Measurements from ENCODE around the gene USP48. TPM values are rescaled to one million over a fixed set of nuclear protein-coding genes. Genes with fewer than 3 reads are reported as not detected.

USP48 gene
- total RNA-seq, 1 donor from 2014 or later: 26.1 TPM

GRCh38 chr1:21691739-21692138, 91.2 kb downstream of the USP48 start:
- Histone ChIP-seq H3K36me3 (ENCODE audit: control insufficient read depth, insufficient read depth, low read length) (peaks cover 3% of the 10 kb centered on the region), H3K4me3 (ENCODE audit: low read depth, low read length) (no peak overlapping the region), H3K27me3 (ENCODE audit: control insufficient read depth, insufficient read depth, low read length) (no peaks in the 10 kb centered on the region)
- TF ChIP-seq, protein P1, sequence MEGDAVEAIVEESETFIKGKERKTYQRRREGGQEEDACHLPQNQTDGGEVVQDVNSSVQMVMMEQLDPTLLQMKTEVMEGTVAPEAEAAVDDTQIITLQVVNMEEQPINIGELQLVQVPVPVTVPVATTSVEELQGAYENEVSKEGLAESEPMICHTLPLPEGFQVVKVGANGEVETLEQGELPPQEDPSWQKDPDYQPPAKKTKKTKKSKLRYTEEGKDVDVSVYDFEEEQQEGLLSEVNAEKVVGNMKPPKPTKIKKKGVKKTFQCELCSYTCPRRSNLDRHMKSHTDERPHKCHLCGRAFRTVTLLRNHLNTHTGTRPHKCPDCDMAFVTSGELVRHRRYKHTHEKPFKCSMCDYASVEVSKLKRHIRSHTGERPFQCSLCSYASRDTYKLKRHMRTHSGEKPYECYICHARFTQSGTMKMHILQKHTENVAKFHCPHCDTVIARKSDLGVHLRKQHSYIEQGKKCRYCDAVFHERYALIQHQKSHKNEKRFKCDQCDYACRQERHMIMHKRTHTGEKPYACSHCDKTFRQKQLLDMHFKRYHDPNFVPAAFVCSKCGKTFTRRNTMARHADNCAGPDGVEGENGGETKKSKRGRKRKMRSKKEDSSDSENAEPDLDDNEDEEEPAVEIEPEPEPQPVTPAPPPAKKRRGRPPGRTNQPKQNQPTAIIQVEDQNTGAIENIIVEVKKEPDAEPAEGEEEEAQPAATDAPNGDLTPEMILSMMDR (IDR thresholded peaks at IDR 0.05; ENCODE audit: insufficient read depth, low read length, poor library complexity, severe bottlenecking): no peak
- DNase-seq (ENCODE audit: low read depth): no peak

GRCh38 chr1:21689661-21690372, 93.1 kb downstream of the USP48 start:
- H3K4me3 ChIP-seq (ENCODE audit: low read depth, low read length): no peak overlapping the region
- no peak for DNase-seq (ENCODE audit: low read depth)
- no peaks in the 10 kb centered on the region for H3K27me3 ChIP-seq (ENCODE audit: control insufficient read depth, insufficient read depth, low read length)
- TF ChIP-seq, protein P1 (IDR thresholded peaks at IDR 0.05; ENCODE audit: insufficient read depth, low read length, poor library complexity, severe bottlenecking): no peak
- peaks cover 3% of the 10 kb centered on the region for H3K36me3 ChIP-seq (ENCODE audit: control insufficient read depth, insufficient read depth, low read length)

DNA sequence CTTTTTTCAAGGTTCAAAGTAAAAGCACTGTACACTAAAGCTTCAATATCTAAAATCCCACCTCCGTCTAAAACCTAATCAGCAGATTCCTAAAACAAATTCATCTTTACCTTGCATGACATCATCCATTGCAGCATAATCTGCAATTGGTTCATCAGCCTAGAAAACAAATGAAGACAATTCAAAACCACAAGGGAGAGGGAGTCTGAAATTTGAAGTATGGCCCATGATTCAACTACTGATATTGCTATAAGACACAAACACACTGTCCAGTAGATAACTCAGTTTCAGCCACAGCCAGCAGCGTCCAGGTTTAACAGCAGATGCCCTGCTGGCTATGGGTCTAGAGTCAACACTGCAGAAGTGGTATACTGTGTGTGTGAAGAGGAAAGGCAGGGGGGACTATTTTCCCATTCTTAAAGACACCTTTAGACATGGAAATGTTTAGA, 95.8 kb downstream of the USP48 start:
- no peak for DNase-seq (ENCODE audit: low read depth)
- TF ChIP-seq, protein P1 (IDR thresholded peaks at IDR 0.05; ENCODE audit: insufficient read depth, low read length, poor library complexity, severe bottlenecking): no peak
- H3K27me3 ChIP-seq (ENCODE audit: control insufficient read depth, insufficient read depth, low read length): no peaks in the 10 kb centered on the region
- H3K4me3 ChIP-seq (ENCODE audit: low read depth, low read length): no peak overlapping the region
- peaks cover 1% of the 10 kb centered on the region for H3K36me3 ChIP-seq (ENCODE audit: control insufficient read depth, insufficient read depth, low read length)

DNA sequence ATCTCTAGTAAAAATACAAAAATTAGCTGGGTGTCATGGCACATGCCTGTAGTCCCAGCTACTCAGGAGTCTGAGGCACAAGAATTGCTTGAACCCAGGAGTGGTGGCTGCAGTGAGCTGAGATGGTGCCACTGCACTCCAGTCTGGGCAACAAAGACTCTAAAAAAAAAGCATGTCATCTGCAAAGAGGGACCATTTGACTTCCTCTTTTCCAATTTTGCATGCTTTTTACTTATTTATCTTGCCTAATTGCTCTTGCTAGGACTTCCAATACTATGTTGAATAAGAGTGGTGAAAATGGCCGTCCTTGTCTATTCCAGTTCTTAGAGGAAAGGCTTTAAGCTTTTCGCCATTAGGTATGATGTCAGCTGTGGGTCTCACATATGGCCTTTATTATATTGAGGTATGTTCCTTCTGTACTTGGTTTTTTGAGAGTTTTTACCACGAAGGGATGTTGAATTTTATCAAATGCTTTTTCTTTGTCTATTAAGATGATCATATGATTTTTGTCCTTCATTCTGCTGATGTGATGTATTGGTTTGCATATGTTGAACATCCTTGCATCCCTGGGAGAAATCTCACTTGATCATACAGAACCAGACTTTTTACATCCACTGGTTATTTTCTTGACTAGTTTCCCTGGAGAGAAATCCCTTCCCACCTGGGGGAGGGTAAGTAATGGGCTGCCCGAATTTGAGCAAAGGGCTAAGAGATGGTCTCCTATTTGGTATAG, 96.8 kb downstream of the USP48 start:
- Histone ChIP-seq H3K36me3 (ENCODE audit: control insufficient read depth, insufficient read depth, low read length) (no peaks in the 10 kb centered on the region), H3K4me3 (ENCODE audit: low read depth, low read length) (no peak overlapping the region), H3K27me3 (ENCODE audit: control insufficient read depth, insufficient read depth, low read length) (no peaks in the 10 kb centered on the region)
- TF ChIP-seq, protein P1 (IDR thresholded peaks at IDR 0.05; ENCODE audit: insufficient read depth, low read length, poor library complexity, severe bottlenecking): no peak
- no peak for DNase-seq (ENCODE audit: low read depth)

DNA sequence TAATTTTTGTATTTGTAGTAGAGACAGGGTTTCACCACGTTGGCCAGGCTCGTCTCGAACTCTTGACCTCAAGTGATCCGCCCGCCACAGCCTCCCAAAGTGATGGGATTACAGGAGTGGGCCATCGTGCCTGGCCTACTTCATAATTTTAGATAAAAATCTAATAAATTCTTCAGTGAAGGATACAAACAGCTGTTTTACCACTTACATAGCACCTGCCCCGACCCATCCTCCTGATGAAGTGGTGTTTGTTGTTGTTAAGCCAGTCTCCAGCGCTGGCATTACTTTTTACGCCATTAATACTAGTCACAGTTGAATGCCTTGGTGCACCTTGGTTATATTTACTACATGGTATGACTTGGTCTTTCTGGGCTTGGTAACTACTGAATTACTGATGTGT, 101.5 kb downstream of the USP48 start:
- no peaks in the 10 kb centered on the region for H3K36me3 ChIP-seq (ENCODE audit: control insufficient read depth, insufficient read depth, low read length)
- H3K4me3 ChIP-seq (ENCODE audit: low read depth, low read length): no peak overlapping the region
- DNase-seq (ENCODE audit: low read depth): no peak
- no peaks in the 10 kb centered on the region for H3K27me3 ChIP-seq (ENCODE audit: control insufficient read depth, insufficient read depth, low read length)
- TF ChIP-seq, protein P1 (IDR thresholded peaks at IDR 0.05; ENCODE audit: insufficient read depth, low read length, poor library complexity, severe bottlenecking): no peak

All from kidney epithelial cell (primary cell).